Muscle layer of colon (tissue), 2 donors: ENCODE data around the gene GGT1.
"Not testable (repeated sequence)": the region's sequence is repeated elsewhere in the genome, so short reads cannot be mapped to it uniquely, and the experiment has no call there.

Source experiments
- H3K27ac ChIP-seq: one replicate; pipeline ENCODE4 v1.7.0; 2013; ENCODE audit warnings: low read depth, mild to moderate bottlenecking, low read length, moderate library complexity
- H3K27me3 ChIP-seq, 2 donors: one replicate each; pipeline ENCODE4 v1.7.0; 2013; ENCODE audit warnings: low read length in 2 of 2, mild to moderate bottlenecking in 2 of 2; ENCODE audit not compliant: insufficient read depth in 2 of 2, control insufficient read depth in 1 of 2
- H3K36me3 ChIP-seq: one replicate; pipeline ENCODE4 v1.7.0; 2013; ENCODE audit warnings: mild to moderate bottlenecking, low read length; ENCODE audit not compliant: insufficient read depth
- H3K4me1 ChIP-seq: one replicate; pipeline ENCODE4 v1.7.0; 2013; ENCODE audit warnings: mild to moderate bottlenecking, low read length; ENCODE audit not compliant: insufficient read depth
- H3K4me3 ChIP-seq, 2 donors: one replicate each; pipeline ENCODE4 v1.7.0; 2013; ENCODE audit warnings: low read length in 2 of 2, low read depth in 1 of 2, mild to moderate bottlenecking in 1 of 2, moderate library complexity in 1 of 2
- H3K9ac ChIP-seq: one replicate; pipeline ENCODE4 v1.7.0; 2013; ENCODE audit warnings: low read length
- H3K9me3 ChIP-seq: one replicate; pipeline ENCODE4 v1.7.0; 2013; ENCODE audit warnings: mild to moderate bottlenecking, low read length
- donor health status: abdominal sarcoma.
- donor health status: Adenocarcinoma of cecum.

The GGT1 gene

GRCh38 chr22:24592851-24593558 is 10.0 kb upstream of the GGT1 start, which contains the start of gene LRRC75B:
Gene LRRC75B, minus strand, starts transcription at chr22:24593073. Its CDS starts 34 bp downstream, at chr22:24593039.
- Histone ChIP-seq H3K9ac (peak within 1 kb of the TSS; percentile 49), H3K4me1 (peaks cover 20% of the 10 kb centered on the region), H3K36me3 (peaks cover 11% of the 10 kb centered on the region), H3K9me3 (no peaks in the 10 kb centered on the region), H3K27ac (peak within 1 kb of the TSS; percentile 82), H3K27me3 (no peaks in the 10 kb centered on the region), H3K4me3 (peak within 1 kb of the TSS; percentile 61 to 68)

DNA sequence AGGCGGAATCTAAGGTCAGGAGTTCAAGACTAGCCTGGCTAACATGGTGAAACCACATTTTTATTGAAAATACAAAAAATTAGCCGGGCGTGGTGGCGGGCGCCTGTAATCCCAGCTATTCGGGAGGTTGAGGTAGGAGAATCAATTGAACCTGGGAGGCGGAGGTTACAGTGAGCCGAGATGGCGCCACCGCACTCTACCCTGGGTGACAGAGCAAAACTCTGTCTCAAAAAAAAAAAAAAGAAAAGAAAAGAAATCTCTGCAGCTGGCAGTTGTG is 9.5 kb upstream of the GGT1 start:
- H3K36me3 ChIP-seq, H3K9me3 ChIP-seq, H3K27me3 ChIP-seq: not testable (repeated sequence)
- Histone ChIP-seq H3K4me1 (peaks cover 20% of the 10 kb centered on the region), H3K4me3 (peak overlapping the region in 1 of 2 donors; percentile 68), H3K27ac (peak overlapping the region; percentile 68), H3K9ac (peak overlapping the region; percentile 49)

- Histone ChIP-seq H3K4me1 (peaks cover 20% of the 10 kb centered on the region), H3K27me3 (no peaks in the 10 kb centered on the region), H3K27ac (peak overlapping the region; percentile 68), H3K9ac (peak overlapping the region; percentile 49), H3K4me3 (no peak overlapping the region), H3K9me3 (no peaks in the 10 kb centered on the region), H3K36me3 (peaks cover 1% of the 10 kb centered on the region)
Measured at GRCh38 chr22:24593836-24594568, 9.0 kb upstream of the GGT1 start.

DNA sequence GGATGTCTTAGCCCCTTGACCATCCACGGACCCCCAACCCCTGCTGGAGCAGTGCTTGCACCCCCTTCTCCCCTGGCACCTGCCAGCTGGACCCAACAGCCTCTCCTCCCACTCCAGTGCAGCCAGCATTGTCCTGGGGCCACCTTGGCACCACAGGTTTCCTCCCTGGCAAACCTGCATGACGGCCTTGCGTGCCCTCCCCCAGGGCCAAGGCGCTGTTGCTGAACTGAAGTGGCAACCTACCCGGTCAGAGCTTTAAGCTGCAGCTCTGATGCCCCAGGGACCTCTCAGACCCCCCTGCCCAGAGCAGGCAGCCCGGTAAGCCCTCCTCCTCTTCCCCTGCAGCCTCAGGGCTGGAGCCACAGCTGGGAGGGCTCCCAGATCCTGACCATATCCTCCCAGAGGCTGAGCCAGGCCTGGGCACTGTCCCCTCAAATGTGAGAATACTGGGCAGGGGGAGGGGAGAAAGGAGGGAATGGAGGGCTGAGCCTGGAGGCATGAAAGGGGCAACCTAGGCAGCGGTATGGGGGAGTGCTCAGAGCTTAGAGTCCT is 8.3 kb upstream of the GGT1 start:
- Histone ChIP-seq H3K27me3 (no peaks in the 10 kb centered on the region), H3K27ac (no peak overlapping the region), H3K4me3 (no peak overlapping the region), H3K9me3 (no peaks in the 10 kb centered on the region), H3K36me3 (no peaks in the 10 kb centered on the region), H3K9ac (no peak overlapping the region), H3K4me1 (peaks cover 20% of the 10 kb centered on the region)

GRCh38 chr22:24595228-24595627 is 7.8 kb upstream of the GGT1 start:
- no peaks in the 10 kb centered on the region for H3K9me3 ChIP-seq
- H3K27ac ChIP-seq, result no peak overlapping the region

GRCh38 chr22:24595863-24596262 is 7.1 kb upstream of the GGT1 start:
- Histone ChIP-seq H3K9me3 (no peaks in the 10 kb centered on the region), H3K4me3 (no peak overlapping the region), H3K4me1 (peaks cover 20% of the 10 kb centered on the region), H3K9ac (no peak overlapping the region), H3K27ac (no peak overlapping the region), H3K27me3 (no peaks in the 10 kb centered on the region), H3K36me3 (no peaks in the 10 kb centered on the region)

More at GRCh38 chr22:24595228-24595627, 7.8 kb upstream of the GGT1 start:
- peaks cover 20% of the 10 kb centered on the region for H3K4me1 ChIP-seq
- H3K4me3 ChIP-seq, result no peak overlapping the region
- H3K27me3 ChIP-seq, result no peaks in the 10 kb centered on the region
- H3K9ac ChIP-seq, result no peak overlapping the region
- H3K36me3 ChIP-seq, result no peaks in the 10 kb centered on the region

- not testable (repeated sequence) for H3K36me3 ChIP-seq, H3K27me3 ChIP-seq, H3K27ac ChIP-seq, H3K4me3 ChIP-seq, H3K9ac ChIP-seq, H3K9me3 ChIP-seq
- peaks cover 19% of the 10 kb centered on the region for H3K4me1 ChIP-seq
Measured at GRCh38 chr22:24597076-24597475, 5.9 kb upstream of the GGT1 start.

GRCh38 chr22:24599514-24599913 is 3.5 kb upstream of the GGT1 start:
- H3K4me1 ChIP-seq, result peaks cover 5% of the 10 kb centered on the region
- no peak overlapping the region for H3K27ac ChIP-seq
- no peak overlapping the region for H3K9ac ChIP-seq
- no peaks in the 10 kb centered on the region for H3K27me3 ChIP-seq
- H3K4me3 ChIP-seq, result no peak overlapping the region
- H3K36me3 ChIP-seq, result no peaks in the 10 kb centered on the region
- H3K9me3 ChIP-seq, result no peaks in the 10 kb centered on the region

DNA sequence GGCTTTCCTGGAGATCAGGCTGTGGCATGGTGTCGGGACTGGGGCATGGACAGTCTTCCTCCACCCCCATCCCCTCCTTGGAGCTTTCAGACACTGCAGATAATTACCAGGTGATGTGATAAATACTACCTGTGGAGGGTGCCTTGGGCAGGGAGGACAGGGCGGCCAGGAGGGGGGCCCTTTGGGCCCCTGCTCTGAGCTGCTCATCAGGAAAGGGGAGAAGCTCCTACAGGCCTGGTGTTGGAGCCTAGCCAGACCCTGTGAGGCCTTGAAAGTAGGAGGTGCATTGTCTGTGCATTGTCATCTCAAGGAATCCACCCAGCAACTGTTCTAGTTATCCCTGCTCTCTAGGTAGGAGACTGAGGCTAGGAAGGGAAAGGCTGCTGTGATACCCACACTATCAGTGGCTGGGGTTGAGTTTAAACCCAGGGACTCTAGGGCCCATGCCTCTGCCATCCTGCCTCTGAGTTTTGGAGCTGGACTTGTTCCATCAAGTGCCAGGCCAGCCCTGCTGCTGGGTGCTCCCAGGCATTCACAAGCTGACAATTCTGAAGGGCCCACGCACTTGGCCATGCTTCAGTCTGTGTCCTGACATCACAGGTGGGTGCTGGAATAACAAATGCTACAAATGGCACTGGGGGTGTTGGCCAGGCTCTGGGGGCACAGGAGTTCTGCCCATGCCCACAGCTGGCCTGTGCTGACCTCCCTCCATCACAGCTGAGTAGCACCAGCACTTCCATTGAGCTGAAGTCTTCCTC is 2.9 kb upstream of the GGT1 start:
- H3K36me3 ChIP-seq, H3K9ac ChIP-seq, H3K9me3 ChIP-seq, H3K27me3 ChIP-seq, H3K27ac ChIP-seq, H3K4me3 ChIP-seq, H3K4me1 ChIP-seq: not testable (repeated sequence)

DNA sequence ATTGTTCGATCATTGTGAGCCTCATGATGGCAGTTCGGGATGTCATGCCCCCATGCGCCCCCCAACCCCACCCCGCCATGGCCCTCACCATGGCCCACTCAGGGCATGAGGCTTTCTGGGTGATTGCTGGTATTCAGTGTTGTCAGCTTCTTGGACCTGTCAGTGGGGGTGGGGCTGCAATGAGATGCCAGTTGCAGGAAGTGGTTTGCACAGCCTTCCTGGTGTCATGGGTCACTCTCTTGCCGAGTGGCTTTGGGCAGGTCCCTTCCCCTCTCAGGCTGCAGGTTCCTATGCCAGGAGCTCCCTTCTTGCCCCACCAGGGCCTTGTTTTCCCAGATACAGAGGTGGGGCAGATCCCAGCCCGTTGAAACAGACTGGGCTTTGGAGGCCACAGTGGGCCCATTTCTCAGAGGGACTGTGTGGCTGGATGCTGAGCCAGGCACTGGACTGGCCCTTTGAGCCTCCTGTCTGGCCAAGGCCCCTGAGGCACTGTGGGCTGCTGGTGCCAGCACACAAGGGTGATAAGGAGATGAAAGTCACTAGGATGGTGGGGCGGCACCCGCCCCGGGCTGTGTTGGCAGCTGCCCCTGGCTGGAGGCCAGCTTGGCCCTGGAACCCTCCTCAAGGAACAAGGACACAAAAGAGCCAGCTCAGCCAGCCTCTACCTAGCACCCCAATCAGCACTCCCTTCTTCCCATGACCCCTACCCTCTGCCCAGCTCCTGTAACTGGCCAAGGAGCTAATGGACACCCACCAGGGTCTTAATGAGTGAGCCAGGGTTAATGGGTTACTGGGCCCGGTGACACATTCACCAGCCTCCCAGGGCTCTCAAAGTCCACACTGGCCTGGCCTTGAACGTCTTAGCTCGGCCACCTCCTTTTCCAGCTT is 1.5 kb upstream of the GGT1 start:
- Histone ChIP-seq H3K4me1 (peaks cover 5% of the 10 kb centered on the region), H3K36me3 (no peaks in the 10 kb centered on the region), H3K9ac (no peak overlapping the region), H3K27ac (no peak overlapping the region), H3K4me3 (no peak overlapping the region), H3K27me3 (no peaks in the 10 kb centered on the region), H3K9me3 (no peaks in the 10 kb centered on the region)
